ENCODE data around the gene TCF7.

The TCF7 gene

GRCh38 chr5:134120386-134121138, 6.1 kb downstream of the TCF7 start:
- no peaks in the 10 kb centered on the region for H3K9me3 ChIP-seq (ENCODE audit: control insufficient read depth in 5 of 5, low read length in 5 of 5)
- H3K9ac ChIP-seq (ENCODE audit: low read length in 5 of 5): no peak overlapping the region
- no peaks in the 10 kb centered on the region for H3K27me3 ChIP-seq (ENCODE audit: control insufficient read depth in 5 of 5, insufficient read depth in 4 of 5, low read length in 5 of 5)
- H3K27ac ChIP-seq (ENCODE audit: low read depth, low read length): no peak overlapping the region
- peaks cover 0 to 22% (median 12%) of the 10 kb centered on the region in 5 donors for H3K4me1 ChIP-seq (ENCODE audit: control insufficient read depth in 5 of 5, insufficient read depth in 5 of 5, low read length in 5 of 5)
- no peaks in the 10 kb centered on the region for H3K36me3 ChIP-seq (ENCODE audit: control insufficient read depth in 5 of 5, insufficient read depth in 5 of 5, low read length in 5 of 5)
- H3K4me3 ChIP-seq (ENCODE audit: low read depth in 1 of 5, low read length in 5 of 5): no peak overlapping the region

GRCh38 chr5:134122530-134122929, 8.0 kb downstream of the TCF7 start:
- peaks cover 0 to 30% (median 22%) of the 10 kb centered on the region in 5 donors for H3K4me1 ChIP-seq (ENCODE audit: control insufficient read depth in 5 of 5, insufficient read depth in 5 of 5, low read length in 5 of 5)
- H3K27ac ChIP-seq (ENCODE audit: low read depth, low read length): no peak overlapping the region
- H3K36me3 ChIP-seq (ENCODE audit: control insufficient read depth in 5 of 5, insufficient read depth in 5 of 5, low read length in 5 of 5): no peaks in the 10 kb centered on the region
- H3K27me3 ChIP-seq (ENCODE audit: control insufficient read depth in 5 of 5, insufficient read depth in 4 of 5, low read length in 5 of 5): no peaks in the 10 kb centered on the region
- no peaks in the 10 kb centered on the region for H3K9me3 ChIP-seq (ENCODE audit: control insufficient read depth in 5 of 5, low read length in 5 of 5)
- no peak overlapping the region for H3K9ac ChIP-seq (ENCODE audit: low read length in 5 of 5)
- H3K4me3 ChIP-seq (ENCODE audit: low read depth in 1 of 5, low read length in 5 of 5): no peak overlapping the region

GRCh38 chr5:134123360-134123759, 8.9 kb downstream of the TCF7 start:
- Histone ChIP-seq H3K4me3 (ENCODE audit: low read depth in 1 of 5, low read length in 5 of 5) (no peak overlapping the region), H3K27me3 (ENCODE audit: control insufficient read depth in 5 of 5, insufficient read depth in 4 of 5, low read length in 5 of 5) (no peaks in the 10 kb centered on the region), H3K36me3 (ENCODE audit: control insufficient read depth in 5 of 5, insufficient read depth in 5 of 5, low read length in 5 of 5) (peaks cover 0 to 3% (median 0%) of the 10 kb centered on the region in 5 donors), H3K4me1 (ENCODE audit: control insufficient read depth in 5 of 5, insufficient read depth in 5 of 5, low read length in 5 of 5) (peaks cover 0 to 31% (median 27%) of the 10 kb centered on the region in 5 donors), H3K9me3 (ENCODE audit: control insufficient read depth in 5 of 5, low read length in 5 of 5) (no peaks in the 10 kb centered on the region), H3K9ac (ENCODE audit: low read length in 5 of 5) (no peak overlapping the region), H3K27ac (ENCODE audit: low read depth, low read length) (no peak overlapping the region)

- H3K9me3 ChIP-seq (ENCODE audit: control insufficient read depth in 5 of 5, low read length in 5 of 5): no peaks in the 10 kb centered on the region
- peaks cover 0 to 13% (median 6%) of the 10 kb centered on the region in 5 donors for H3K36me3 ChIP-seq (ENCODE audit: control insufficient read depth in 5 of 5, insufficient read depth in 5 of 5, low read length in 5 of 5)
- H3K9ac ChIP-seq (ENCODE audit: low read length in 5 of 5): no peak overlapping the region
- H3K4me1 ChIP-seq (ENCODE audit: control insufficient read depth in 5 of 5, insufficient read depth in 5 of 5, low read length in 5 of 5): peaks cover 0 to 42% (median 28%) of the 10 kb centered on the region in 5 donors
- peak overlapping the region in 1 of 5 donors; percentile 22 for H3K4me3 ChIP-seq (ENCODE audit: low read depth in 1 of 5, low read length in 5 of 5)
- no peak overlapping the region for H3K27ac ChIP-seq (ENCODE audit: low read depth, low read length)
- H3K27me3 ChIP-seq (ENCODE audit: control insufficient read depth in 5 of 5, insufficient read depth in 4 of 5, low read length in 5 of 5): no peaks in the 10 kb centered on the region
Measured at GRCh38 chr5:134124289-134125038, 10.0 kb downstream of the TCF7 start.

GRCh38 chr5:134125039-134126015, 10.8 kb downstream of the TCF7 start:
- Histone ChIP-seq H3K27me3 (ENCODE audit: control insufficient read depth in 5 of 5, insufficient read depth in 4 of 5, low read length in 5 of 5) (no peaks in the 10 kb centered on the region), H3K27ac (ENCODE audit: low read depth, low read length) (peak overlapping the region; percentile 33), H3K36me3 (ENCODE audit: control insufficient read depth in 5 of 5, insufficient read depth in 5 of 5, low read length in 5 of 5) (peaks cover 0 to 22% (median 13%) of the 10 kb centered on the region in 5 donors), H3K9ac (ENCODE audit: low read length in 5 of 5) (peak overlapping the region in 1 of 5 donors; percentile 44), H3K4me1 (ENCODE audit: control insufficient read depth in 5 of 5, insufficient read depth in 5 of 5, low read length in 5 of 5) (peaks cover 0 to 50% (median 28%) of the 10 kb centered on the region in 5 donors), H3K9me3 (ENCODE audit: control insufficient read depth in 5 of 5, low read length in 5 of 5) (no peaks in the 10 kb centered on the region), H3K4me3 (ENCODE audit: low read depth in 1 of 5, low read length in 5 of 5) (no peak overlapping the region)

- Histone ChIP-seq H3K9me3 (ENCODE audit: control insufficient read depth in 5 of 5, low read length in 5 of 5) (no peaks in the 10 kb centered on the region), H3K4me3 (ENCODE audit: low read depth in 1 of 5, low read length in 5 of 5) (no peak overlapping the region), H3K4me1 (ENCODE audit: control insufficient read depth in 5 of 5, insufficient read depth in 5 of 5, low read length in 5 of 5) (peaks cover 0 to 50% (median 28%) of the 10 kb centered on the region in 5 donors), H3K36me3 (ENCODE audit: control insufficient read depth in 5 of 5, insufficient read depth in 5 of 5, low read length in 5 of 5) (peaks cover 0 to 39% (median 26%) of the 10 kb centered on the region in 5 donors), H3K27ac (ENCODE audit: low read depth, low read length) (no peak overlapping the region), H3K9ac (ENCODE audit: low read length in 5 of 5) (no peak overlapping the region), H3K27me3 (ENCODE audit: control insufficient read depth in 5 of 5, insufficient read depth in 4 of 5, low read length in 5 of 5) (no peaks in the 10 kb centered on the region)
Measured at GRCh38 chr5:134127376-134127861, 12.9 kb downstream of the TCF7 start.

GRCh38 chr5:134127988-134128647, 13.6 kb downstream of the TCF7 start:
- Histone ChIP-seq H3K4me3 (ENCODE audit: low read depth in 1 of 5, low read length in 5 of 5) (no peak overlapping the region), H3K9ac (ENCODE audit: low read length in 5 of 5) (no peak overlapping the region), H3K4me1 (ENCODE audit: control insufficient read depth in 5 of 5, insufficient read depth in 5 of 5, low read length in 5 of 5) (peaks cover 0 to 50% (median 23%) of the 10 kb centered on the region in 5 donors), H3K27me3 (ENCODE audit: control insufficient read depth in 5 of 5, insufficient read depth in 4 of 5, low read length in 5 of 5) (no peaks in the 10 kb centered on the region), H3K27ac (ENCODE audit: low read depth, low read length) (no peak overlapping the region), H3K9me3 (ENCODE audit: control insufficient read depth in 5 of 5, low read length in 5 of 5) (no peaks in the 10 kb centered on the region), H3K36me3 (ENCODE audit: control insufficient read depth in 5 of 5, insufficient read depth in 5 of 5, low read length in 5 of 5) (peaks cover 0 to 39% (median 26%) of the 10 kb centered on the region in 5 donors)

- Histone ChIP-seq H3K27ac (ENCODE audit: low read depth, low read length) (no peak overlapping the region), H3K36me3 (ENCODE audit: control insufficient read depth in 5 of 5, insufficient read depth in 5 of 5, low read length in 5 of 5) (peaks cover 0 to 44% (median 28%) of the 10 kb centered on the region in 5 donors), H3K4me1 (ENCODE audit: control insufficient read depth in 5 of 5, insufficient read depth in 5 of 5, low read length in 5 of 5) (peaks cover 0 to 50% (median 22%) of the 10 kb centered on the region in 5 donors), H3K9me3 (ENCODE audit: control insufficient read depth in 5 of 5, low read length in 5 of 5) (no peaks in the 10 kb centered on the region), H3K4me3 (ENCODE audit: low read depth in 1 of 5, low read length in 5 of 5) (no peak overlapping the region), H3K27me3 (ENCODE audit: control insufficient read depth in 5 of 5, insufficient read depth in 4 of 5, low read length in 5 of 5) (no peaks in the 10 kb centered on the region), H3K9ac (ENCODE audit: low read length in 5 of 5) (no peak overlapping the region)
Measured at GRCh38 chr5:134128648-134128995, 14.1 kb downstream of the TCF7 start.

Data from subcutaneous abdominal adipose tissue (tissue), 5 donors.